WERI-Rb-1 (cell line): ENCODE data around the gene TBC1D26.
"Not testable (repeated sequence)": the region's sequence is repeated elsewhere in the genome, so short reads cannot be mapped to it uniquely, and the experiment has no call there.

Source experiments
- DNase-seq: peaks from one replicate; pipeline ENCODE4 v3.0.0-alpha.2; 2020
- H3K27ac ChIP-seq: fragments of 250-450 bp; sonication (Bioruptor Pico); 2 replicates; pipeline ENCODE4 v1.5.1; 2020; ENCODE audit warnings: mild to moderate bottlenecking, moderate library complexity
- H3K27me3 ChIP-seq: fragments of 250-450 bp; sonication (Bioruptor Pico); 2 replicates; pipeline ENCODE4 v1.5.1; 2021; ENCODE audit warnings: mild to moderate bottlenecking, low read depth, moderate library complexity; ENCODE audit not compliant: insufficient read depth, severe bottlenecking
- H3K36me3 ChIP-seq: fragments of 250-450 bp; sonication (Bioruptor Pico); 2 replicates; pipeline ENCODE4 v1.5.1; 2020; ENCODE audit warnings: mild to moderate bottlenecking, moderate library complexity
- H3K4me3 ChIP-seq: 2 replicates; pipeline ENCODE4 v1.5.1; 2011; ENCODE audit warnings: low read depth, mild to moderate bottlenecking, control low read depth, low read length
- H3K9me3 ChIP-seq: fragments of 250-450 bp; sonication (Bioruptor Pico); 2 replicates; pipeline ENCODE4 v1.5.1; 2021; ENCODE audit warnings: mild to moderate bottlenecking, moderate library complexity; ENCODE audit not compliant: severe bottlenecking
- TF ChIP-seq, protein P1 (sequence below): IDR thresholded peaks from 2 replicates; pipeline ENCODE4 v1.5.1; 2011; ENCODE audit warnings: low read depth, mild to moderate bottlenecking, control low read depth, inconsistent platforms, low read length

Gene TBC1D26

DNA sequence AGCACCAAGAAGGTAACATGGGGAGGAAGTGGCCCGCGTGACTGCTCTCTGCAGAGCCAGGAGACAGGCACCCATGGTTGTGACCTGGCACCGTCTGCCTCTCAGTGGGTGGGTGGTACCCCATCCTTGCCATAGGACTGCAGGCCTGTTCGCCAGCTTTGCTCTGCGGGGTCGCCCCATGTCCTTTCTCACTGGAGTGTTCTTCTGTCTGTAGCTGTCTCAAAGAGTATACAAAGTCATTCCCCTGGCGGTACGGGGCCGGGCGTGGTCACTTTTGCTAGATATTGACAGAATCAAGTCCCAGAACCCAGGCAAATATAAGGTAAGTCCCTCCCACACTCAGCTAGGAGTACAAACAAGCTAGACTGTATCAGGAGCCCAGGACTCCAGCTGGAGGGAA lies 6.0 kb downstream of the TBC1D26 start:
- TF ChIP-seq, protein P1, sequence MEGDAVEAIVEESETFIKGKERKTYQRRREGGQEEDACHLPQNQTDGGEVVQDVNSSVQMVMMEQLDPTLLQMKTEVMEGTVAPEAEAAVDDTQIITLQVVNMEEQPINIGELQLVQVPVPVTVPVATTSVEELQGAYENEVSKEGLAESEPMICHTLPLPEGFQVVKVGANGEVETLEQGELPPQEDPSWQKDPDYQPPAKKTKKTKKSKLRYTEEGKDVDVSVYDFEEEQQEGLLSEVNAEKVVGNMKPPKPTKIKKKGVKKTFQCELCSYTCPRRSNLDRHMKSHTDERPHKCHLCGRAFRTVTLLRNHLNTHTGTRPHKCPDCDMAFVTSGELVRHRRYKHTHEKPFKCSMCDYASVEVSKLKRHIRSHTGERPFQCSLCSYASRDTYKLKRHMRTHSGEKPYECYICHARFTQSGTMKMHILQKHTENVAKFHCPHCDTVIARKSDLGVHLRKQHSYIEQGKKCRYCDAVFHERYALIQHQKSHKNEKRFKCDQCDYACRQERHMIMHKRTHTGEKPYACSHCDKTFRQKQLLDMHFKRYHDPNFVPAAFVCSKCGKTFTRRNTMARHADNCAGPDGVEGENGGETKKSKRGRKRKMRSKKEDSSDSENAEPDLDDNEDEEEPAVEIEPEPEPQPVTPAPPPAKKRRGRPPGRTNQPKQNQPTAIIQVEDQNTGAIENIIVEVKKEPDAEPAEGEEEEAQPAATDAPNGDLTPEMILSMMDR, result no peak
- H3K36me3 ChIP-seq, result no peaks in the 10 kb centered on the region
- no peak overlapping the region for H3K4me3 ChIP-seq
- H3K27ac ChIP-seq, result no peak overlapping the region
- no peaks in the 10 kb centered on the region for H3K9me3 ChIP-seq
- DNase-seq, result no peak
- no peaks in the 10 kb centered on the region for H3K27me3 ChIP-seq

DNA sequence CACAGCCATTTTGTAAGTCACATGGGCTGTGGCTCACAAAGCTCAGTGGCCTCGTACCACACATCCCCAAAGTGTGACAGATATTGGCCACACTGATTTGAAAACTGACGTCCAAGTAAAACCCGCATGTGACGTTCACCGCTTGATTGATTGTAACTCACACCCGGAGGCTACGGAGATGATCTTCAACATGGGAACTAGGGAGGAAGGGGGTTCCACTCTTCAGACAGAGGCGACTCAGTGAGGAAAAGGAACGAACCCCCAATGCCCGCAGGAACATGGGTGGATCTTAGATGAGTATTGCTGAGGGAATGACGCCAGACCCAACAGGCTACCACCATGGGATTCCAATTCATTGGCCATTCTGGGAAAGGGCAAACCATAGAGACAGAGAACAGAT lies 7.2 kb downstream of the TBC1D26 start:
- DNase-seq, H3K36me3 ChIP-seq, H3K9me3 ChIP-seq, H3K4me3 ChIP-seq, H3K27ac ChIP-seq, H3K27me3 ChIP-seq: not testable (repeated sequence)

DNA sequence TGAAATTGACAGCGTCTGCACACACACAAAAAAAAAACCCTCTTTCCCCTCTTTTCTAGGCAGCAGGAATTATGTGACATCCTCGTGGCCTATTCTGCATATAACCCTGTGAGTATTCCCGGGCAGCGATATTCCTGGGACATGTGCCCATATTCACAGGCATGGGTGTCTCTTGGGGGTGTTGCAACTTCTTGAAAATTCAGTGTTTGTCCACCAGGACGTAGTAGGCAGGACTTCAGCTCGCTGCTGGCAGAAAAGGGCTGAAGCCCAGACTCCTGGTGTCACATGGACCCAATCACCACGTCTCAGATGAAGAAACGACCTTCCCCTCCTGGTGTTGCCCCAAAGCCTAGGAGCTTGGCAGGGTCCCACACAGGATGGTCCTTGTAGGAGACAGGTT lies 8.0 kb downstream of the TBC1D26 start:
- not testable (repeated sequence) for H3K36me3 ChIP-seq, H3K27me3 ChIP-seq, H3K4me3 ChIP-seq, H3K9me3 ChIP-seq, H3K27ac ChIP-seq, DNase-seq

DNA sequence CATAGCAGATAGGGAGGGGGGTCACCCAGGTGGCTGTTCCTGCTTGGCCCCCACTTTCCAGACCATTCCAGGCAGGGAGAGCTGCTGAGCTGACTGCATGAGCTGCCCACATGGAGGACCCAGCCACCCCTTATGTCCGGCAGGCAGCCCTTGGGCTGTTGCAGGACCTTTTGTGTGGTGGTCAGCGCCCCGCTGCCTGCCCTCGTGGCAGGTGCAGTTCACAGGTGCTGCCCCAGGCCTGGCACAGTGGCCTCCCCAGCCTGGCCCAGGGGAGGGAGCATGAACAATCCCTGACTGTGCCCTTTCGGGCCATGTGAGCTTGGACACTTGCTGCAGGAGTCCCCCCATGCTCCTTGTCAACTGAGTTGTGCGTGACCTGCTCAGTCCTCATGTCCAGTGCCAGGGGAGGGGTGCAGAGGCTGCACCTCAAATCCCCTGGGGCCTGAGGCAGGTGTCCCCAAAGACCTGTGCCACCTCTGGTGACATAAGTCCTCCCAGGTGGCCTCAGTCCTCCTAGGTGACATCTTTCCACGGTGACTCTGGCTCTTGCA lies 8.6 kb downstream of the TBC1D26 start:
- Histone ChIP-seq H3K27me3 (no peaks in the 10 kb centered on the region), H3K36me3 (no peaks in the 10 kb centered on the region), H3K9me3 (no peaks in the 10 kb centered on the region), H3K27ac (no peak overlapping the region), H3K4me3 (no peak overlapping the region)
- DNase-seq, result no peak
- TF ChIP-seq, protein P1, result no peak

DNA sequence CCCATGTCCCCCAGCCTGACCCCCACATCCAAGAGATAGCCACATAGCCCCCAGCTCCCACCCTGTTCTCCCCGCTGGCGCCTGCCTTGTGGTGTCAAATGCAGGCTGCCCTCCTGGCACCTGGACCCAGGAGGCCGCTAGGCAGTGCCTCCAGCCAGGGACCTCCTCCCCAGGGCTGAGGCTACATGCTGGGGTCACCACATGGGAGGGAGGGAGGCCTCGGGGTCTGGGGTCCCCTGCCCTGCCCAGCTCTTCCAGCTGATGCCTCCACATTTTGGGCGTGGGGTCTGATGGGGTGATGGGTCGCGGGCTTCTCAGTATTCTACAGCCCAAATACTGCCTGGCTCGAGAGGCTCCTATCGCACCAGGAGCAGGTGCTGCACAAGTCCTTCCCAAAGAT lies 9.5 kb downstream of the TBC1D26 start:
- TF ChIP-seq, protein P1, result no peak
- DNase-seq, result no peak
- Histone ChIP-seq H3K27ac (no peak overlapping the region), H3K27me3 (no peaks in the 10 kb centered on the region), H3K9me3 (no peaks in the 10 kb centered on the region), H3K36me3 (no peaks in the 10 kb centered on the region), H3K4me3 (no peak overlapping the region)

DNA sequence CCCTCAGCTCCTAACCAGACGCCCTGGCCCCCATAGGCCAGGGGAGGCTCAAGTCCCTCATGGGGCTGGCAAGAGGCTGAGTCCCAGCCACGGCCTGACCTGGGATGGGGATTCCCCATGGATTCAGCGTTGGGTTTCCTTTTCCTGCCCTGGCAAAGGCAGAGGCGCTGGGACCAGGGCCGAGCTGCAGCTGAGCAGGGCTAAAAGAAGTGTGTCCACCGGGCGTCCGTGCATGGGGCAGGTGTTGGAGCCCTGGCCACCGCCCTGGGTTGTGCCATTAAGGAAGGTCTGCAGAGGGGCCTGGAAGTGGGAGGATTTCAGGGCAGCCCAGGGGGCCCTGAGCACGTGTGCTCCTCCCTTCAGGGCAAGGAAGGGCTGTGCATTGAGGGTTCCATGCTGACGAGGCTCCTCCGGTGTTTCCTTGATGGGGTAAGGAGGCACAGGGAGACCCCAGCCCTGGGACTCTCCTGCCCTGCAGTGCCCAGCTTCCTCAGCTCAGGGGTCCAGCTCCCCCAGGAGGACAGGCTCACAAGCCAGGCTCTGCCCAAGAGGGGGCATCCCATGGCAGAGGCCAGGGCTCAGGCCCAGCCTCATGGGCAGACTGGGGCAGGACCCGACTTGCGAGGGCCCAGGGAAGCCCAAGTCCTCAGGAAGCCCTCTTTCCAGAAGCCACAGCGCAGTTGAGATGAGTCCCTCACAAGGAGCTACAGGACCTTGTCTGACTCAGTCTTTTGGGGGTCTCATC lies 10.1 kb downstream of the TBC1D26 start:
- Histone ChIP-seq H3K4me3 (no peak overlapping the region), H3K9me3 (no peaks in the 10 kb centered on the region), H3K27me3 (no peaks in the 10 kb centered on the region), H3K27ac (no peak overlapping the region), H3K36me3 (no peaks in the 10 kb centered on the region)
- TF ChIP-seq, protein P1, result no peak
- no peak for DNase-seq

DNA sequence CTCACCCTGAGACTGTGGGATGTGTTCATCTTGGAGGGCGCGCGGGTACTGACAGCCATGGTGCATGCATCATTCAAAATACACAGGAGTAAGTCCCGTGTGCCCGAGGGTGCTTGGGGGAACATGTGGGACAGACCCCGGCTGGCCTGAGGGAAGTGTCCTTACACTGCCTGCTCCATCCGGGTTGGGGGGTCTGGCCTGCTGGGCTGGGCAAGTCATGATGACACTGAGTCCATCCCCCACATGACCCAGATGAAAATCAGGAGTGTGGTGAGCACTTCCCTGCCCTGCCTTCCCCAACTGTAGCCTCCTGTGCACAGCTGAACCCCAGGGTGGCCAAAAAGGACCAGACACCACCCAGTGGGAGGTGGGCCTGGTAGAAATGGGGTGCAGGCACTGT lies 10.8 kb downstream of the TBC1D26 start:
- no peaks in the 10 kb centered on the region for H3K9me3 ChIP-seq
- TF ChIP-seq, protein P1, result no peak
- no peaks in the 10 kb centered on the region for H3K27me3 ChIP-seq
- no peak overlapping the region for H3K27ac ChIP-seq
- no peak for DNase-seq
- no peaks in the 10 kb centered on the region for H3K36me3 ChIP-seq
- H3K4me3 ChIP-seq, result no peak overlapping the region
